Measurements from ENCODE around the gene SPRY1.

GRCh38 chr4:123406872-123407271 is 10.3 kb downstream of the SPRY1 start:
- TF ChIP-seq CTCF (conservative IDR thresholded peaks at IDR 0.05; ENCODE audit: low read length) (no peak), EZH2phosphoT487 (IDR thresholded peaks at IDR 0.05; ENCODE audit: borderline replicate concordance, low read depth, low read length) (no peak)

Data from OCI-LY7 (cell line).